GM04504 (cell line): ENCODE data around the gene GRM4.

Experiments
- DNase-seq: peaks from one replicate; pipeline ENCODE4 v3.0.0-alpha.2; 2012; ENCODE audit warnings: low read depth

Gene GRM4

DNA sequence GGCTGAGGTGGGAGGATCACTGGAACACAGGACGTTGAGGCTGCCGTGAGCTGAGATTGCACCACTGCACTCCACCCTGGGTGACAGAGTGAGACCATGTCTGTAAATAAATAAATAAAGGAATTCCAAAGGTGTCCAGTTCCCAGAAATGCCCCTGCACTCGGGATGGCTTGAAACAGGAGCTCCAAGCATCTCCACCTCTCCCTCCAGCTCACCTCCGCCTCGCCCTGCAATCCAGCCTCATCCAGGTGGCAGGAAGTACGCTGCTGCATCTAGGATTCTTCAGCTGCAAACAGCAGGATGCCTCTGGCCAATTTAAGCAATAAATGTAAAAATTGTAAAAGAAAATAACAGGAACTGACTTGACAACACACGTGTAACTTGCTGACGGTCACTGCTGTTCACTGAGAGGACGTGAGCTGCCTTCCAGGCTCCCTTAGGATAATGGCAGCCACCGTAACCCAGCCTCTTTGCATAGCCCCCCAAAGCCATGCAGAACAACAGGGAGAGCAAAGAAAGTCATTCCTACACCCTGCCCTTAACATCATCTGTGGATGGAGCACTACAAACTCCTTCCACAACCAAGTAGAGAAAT, 11.4 kb upstream of the GRM4 start:
- no peak for DNase-seq

DNA sequence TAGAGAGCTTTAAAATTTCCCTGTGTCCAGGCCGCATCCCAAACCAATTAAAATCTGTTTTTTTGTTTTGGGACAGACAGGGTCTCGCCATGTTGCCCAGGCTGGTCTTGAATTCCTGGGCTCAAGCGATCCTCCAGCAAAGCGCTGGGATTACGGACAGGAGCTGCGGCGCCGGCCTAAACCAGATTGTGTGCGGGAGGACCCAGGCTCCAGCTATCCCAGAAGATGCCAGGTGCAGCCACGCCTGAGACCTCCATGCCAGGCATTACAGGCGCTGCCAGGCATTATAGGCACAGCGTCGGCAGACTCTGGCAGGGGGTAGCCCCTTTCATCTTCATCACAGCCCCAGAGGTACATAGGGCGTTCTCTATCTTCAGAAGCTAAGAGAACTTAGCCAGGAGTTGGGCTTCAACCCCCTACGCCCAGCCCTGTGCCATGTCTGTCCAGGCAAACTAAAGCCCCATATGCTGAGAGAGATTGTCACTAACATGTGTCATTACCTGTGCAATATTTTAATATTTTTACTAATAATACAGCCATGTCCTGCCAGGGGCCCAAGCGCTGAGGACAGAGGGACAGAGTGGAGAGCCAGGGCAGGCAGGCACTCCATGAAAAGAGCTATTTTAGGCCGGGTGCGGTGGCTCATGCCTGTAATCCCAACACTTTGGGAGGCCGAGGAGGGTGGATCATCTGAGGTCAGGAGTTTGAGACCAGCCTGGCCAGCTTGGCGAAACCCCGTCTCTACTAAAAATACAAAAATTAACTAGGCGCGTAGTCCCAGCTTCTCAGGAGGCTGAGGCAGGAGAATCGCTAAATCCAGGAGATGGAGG, 9.8 kb upstream of the GRM4 start:
- no peak for DNase-seq

- peak; percentile 8 for DNase-seq
These were observed 9.0 kb upstream of the GRM4 start for GRCh38 chr6:34154668-34155447.

- DNase-seq, result no peak
These were observed 7.1 kb upstream of the GRM4 start for GRCh38 chr6:34152806-34153520.

DNA sequence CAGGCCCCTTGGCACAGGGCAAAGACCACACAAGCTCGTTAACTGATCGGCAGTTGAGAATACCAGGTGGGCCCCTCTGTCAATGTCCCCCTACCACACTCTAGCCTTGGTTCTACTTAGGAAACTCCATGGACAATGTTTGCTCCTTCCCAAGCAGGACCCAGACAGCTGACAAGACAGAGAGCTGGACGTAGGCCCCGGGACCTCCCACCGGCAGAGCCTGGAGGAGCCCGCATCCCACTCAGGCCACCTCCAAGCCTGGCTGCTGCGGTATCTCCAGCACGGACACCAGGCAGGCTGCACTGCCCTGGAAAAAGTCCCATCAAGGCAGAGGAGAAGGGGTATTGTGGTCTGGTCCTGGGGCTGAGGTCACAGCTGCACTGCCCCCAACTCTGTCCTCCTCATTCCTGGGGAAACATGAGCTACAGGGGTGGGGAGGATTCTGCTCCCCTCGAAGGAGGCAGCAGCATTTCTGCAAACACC, 6.2 kb upstream of the GRM4 start:
- no peak for DNase-seq

DNA sequence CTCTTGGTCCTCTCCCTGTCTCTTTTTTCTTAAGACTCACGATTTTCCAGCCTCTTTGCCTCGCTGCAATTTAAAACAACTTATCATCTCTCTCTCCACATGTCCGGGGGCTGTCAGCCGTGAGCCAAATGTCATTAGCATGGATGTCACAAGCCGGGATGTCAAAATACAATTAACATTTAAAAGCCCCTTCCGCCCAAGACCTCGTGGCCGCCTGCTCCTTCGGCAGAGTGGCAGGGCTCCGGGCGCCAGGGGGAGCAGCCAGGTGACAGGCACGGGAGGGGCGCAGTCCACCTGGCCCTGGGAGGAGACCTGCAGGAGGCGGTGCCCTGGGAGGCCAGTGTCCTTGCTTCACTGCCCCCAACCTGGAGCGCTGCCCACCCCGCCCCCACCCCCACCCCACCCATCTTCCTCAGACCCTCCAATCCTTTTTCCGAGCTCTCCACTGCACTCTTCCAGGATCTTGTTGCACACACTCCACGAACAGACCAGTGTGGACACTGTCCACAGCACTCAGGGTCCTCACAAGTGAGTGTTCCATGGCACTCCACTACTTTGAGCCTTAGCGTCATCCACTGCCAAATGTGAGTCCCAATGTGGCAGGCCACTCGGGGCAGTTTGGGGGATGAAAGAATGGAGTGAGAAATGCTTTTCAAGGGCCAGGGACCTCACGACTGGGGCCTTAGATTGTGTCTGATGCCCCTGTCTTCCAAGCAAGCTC, 5.6 kb upstream of the GRM4 start:
- no peak for DNase-seq

- DNase-seq, result no peak
These were observed 4.9 kb upstream of the GRM4 start for GRCh38 chr6:34150766-34151165.

- DNase-seq, result no peak
These were observed 4.0 kb upstream of the GRM4 start for GRCh38 chr6:34149831-34150400.

- no peak for DNase-seq
These were observed 3.5 kb upstream of the GRM4 start for GRCh38 chr6:34149452-34149810.

DNA sequence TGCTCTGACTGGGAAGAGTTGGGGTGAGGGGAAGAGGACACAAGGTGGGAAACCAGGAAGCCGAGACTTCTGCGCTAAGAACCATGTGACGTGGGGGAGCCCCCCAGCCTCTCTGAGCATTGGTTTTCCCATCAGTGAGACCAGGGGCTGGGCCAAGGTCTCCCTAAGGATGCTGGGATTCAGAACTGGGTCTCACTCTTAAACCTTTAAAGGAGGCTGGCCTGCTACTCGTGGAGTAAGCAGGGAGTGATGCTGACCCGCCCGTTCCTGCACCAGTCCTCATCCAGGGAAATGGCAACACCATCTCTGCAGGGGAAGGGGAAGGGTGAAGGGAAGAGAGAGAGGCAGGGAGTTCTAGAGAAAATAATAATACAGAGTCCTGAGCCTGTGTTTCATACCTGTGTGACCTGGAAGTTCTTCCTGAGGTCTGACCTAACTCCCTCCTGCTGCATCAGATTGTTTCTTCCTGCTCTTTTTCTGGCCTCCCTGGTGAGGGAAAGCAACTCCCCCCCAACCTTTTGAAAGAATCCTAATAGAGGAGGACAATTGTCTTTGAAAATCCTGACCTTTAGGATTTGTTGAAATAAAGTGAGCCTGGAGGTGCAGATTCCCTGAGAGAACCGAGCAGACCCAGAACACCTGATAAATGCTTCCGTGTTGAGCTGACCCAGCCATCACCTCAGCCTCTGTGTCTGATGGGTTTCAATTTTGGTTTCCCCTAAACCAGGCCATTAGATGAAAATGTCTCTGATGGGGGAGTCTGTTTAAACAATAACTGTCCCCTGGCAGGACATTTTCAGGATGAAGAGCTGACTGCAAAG, 3.0 kb upstream of the GRM4 start:
- no peak for DNase-seq

DNA sequence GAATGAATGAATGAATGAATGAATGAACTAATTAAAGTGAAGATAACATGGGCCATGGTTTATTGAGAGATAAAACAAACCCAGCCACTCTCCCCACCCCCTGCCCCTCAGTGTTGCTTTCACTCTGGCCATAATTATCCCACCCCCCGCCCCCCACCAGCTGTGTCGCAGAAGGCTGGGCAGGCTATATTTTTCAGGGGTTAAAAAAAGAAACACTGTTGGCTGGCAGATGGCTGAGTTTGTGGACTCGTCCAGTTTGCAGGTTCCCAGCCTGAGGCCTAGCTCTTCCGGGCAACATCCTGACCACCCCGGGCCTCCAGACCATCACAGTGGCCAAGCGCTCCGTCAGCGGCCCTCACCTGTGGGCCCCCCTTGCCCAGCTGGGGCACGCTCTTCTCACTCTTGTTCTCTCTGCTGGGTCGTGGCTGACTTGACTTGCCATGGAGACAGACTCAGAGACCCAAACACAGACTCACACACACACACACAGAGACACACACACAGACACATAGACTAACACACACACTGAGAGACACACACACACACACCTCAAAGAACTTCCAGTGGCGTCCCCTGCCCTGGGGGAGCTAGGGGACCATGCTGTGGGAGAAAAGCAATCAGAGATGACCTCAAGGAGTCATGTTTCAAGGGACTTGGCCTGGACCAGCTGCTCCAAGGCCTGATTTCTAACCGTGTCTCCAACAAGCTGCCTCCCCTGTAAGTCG, 2.2 kb upstream of the GRM4 start:
- no peak for DNase-seq

DNA sequence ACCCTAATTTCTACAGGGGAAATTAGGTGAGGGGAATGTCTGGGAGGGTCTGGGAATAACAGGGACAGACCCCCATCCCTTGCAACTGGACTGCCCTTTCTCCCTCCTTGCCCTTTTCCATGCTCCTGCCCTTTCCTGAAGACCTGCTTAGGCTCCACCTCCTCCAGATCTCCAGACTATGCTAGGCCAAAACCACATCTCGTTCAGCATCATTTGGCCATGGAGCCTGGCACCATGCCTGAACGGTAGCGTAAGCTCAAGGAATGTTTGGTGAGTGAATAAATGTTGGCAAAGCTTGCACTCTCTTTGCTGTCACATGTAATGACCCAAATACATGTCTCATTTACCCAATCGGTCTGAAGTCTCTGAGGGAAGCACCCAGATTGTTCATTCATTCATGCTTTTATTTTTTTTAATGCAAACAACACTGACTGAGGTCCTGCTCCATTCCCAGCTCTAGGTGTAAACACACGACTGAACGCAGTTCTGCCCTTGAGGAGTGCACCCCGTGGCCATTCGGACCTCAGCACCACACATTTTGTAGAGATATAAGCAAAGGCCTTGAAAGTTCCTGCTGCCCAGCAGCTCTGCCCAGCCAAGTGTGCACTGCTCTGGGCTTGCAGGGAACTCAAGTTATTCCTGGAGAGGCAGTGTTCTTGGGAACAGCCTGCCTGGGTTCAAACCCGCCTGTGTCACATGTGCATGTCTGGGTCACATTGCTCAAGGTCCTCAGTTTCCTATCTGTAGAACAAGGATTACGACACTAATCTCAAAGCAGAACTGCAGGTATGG, 1.1 kb upstream of the GRM4 start:
- DNase-seq, result peak; percentile 21

DNA sequence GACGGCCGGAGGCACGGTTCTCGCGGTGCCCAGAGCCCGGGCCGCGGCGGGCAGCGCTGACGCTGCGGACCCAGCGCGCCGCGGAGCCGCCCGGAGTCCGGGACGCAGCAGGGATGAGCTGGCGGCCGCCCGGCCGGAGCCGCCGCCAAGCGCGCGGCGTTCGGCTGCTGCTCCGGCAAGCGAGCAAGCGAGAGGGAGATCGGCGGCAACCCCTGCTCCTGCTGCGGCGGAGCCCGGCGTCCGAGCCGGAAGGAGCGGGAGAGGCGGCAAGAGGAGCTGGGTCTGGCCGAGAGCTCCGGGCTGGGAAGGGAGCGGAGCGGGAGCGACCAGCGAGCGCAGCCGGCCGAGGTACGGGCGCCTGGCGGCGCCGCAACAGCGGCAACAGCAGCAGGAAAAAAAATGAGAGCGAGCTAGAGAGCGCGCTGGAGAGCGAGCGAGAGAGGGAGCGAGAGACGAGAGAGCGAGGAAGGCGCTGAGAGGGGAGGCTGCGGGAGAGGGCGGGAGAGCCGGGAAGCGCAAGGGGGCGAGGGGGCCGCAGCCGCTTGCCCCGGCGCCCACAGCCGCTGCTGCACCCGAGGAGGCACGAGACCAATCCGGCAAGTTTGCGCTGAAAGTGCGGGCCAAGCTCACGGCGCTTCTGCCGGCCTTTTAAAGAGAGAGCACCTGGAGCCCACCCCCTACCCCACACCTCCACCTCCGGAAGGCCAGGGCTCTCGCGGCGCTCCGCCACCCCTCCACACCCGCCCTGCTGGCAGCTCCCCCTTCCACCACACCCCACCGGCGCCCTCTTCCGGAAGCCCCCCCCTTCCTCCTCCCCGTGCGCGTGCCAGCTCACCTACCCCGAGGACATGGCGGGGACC, 496 bp downstream of the GRM4 start:
- DNase-seq, result peak; percentile 26

DNA sequence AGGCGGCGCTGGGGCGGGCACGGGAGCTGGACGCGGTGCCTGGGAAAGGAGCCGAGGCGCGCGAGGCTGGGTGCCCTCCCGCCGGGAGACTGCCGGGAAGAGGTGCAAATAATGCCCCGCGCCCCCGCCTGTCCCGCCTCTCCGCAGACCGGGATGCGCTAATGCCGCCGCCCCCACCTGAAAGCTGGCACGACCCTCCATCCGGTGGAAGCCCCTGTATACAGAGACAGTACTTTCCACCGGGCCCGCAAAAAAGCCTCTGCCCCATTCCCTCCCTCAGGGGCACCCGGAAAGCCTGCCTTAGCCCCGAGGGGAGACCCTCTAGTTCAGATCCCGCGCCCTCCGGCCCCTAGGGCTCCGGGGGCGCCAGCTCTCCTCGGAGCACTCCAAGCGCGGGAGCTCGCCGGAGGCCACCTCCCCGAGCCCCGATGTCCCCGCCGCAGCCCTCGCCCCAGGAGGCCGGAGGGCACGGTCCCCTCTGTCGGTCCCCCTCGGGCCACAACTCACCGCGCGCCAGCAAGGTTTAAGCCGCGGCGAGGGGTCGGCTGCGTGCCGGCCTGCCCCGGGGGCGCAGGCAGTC, 1.2 kb downstream of the GRM4 start:
- DNase-seq, result no peak

DNA sequence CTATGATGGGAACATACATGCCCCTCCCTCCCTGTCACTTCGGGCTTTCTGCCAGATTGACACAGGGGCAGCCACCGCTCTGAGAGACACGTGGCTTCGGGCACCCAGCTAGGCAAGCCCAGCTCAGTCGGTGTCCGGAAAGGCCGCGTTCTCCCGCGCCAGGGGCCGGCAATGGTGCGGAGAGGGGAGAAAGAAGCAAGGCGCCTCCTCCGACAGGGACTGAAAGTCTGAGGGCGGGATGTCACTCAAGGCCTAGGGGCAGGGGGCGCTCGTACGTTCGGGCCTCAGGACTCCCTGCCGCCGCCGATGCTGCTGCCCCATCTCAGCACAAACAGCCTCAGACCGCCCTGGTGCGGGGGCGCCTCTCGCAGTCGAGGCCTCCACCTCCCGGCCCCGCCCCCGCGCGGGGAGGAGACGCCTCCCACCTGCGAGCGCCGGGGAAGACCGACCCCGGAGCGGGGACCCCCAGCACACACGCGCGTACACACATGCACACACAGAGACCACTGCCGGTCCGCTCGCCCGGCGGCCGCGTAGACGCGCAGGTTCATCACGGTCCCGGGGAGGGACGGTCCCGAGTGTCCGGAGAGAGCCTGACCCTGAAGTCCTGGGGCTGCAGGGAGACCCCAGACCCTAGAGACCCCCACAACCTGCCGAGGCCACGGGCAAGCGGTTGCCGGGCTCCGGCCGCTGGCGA, 1.9 kb downstream of the GRM4 start:
- DNase-seq, result no peak

DNA sequence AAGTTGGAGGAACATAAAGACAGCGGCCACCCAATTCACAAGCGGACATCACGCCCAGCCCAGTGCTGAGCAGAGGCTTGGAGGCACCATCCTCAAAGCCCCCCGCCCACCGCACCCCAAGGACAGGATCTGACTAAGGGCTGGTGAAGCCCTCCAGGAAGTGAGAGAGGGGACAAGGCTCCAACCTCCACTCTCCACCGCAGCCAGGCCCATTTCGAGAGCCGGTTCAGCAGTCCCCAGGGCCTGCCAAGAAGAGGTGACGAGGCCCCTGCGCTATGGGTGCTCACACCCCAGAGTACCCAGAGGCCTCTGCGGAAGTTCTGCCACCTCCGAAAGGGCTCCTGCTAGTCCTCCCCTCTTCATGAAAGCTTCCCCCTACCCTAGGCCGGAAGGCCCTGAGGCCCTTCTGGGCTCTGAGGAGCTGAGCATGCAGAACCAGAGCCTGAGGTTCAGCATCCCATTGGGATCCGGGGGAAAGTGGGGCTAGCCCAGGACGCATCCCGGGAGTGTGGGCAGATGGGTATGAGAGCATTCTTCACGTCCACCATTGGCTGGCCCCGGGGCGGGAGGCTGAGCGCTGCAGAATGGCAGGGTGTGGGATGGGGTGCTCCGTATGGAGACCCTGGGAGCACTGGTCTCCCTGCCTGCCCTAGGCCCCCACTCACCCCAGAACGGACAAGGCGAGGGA, 2.5 kb downstream of the GRM4 start:
- no peak for DNase-seq
